Mucosa of descending colon (tissue), 3 donors: ENCODE results near the gene DPYD. TPM values are rescaled to one million over a fixed set of nuclear protein-coding genes. Genes with fewer than 3 reads are reported as not detected.

Source experiments
- ATAC-seq: fragments of 200-7000 bp; cut with Tn5 transposase; one replicate; pipeline ENCODE4 v1.9.1; 2020; ENCODE audit warnings: mild to moderate bottlenecking, moderate library complexity
- DNase-seq, 3 donors: peaks; one replicate each; pipeline ENCODE4 v3.0.0-alpha.2; 2020
- H3K36me3 ChIP-seq: fragments of 200-600 bp; one replicate; pipeline ENCODE4 v1.8.0; 2021; ENCODE audit warnings: low read depth, mild to moderate bottlenecking
- H3K4me1 ChIP-seq: fragments of 200-600 bp; one replicate; pipeline ENCODE4 v1.8.0; 2021; ENCODE audit warnings: low read depth, mild to moderate bottlenecking
- H3K4me3 ChIP-seq: fragments of 200-600 bp; one replicate; pipeline ENCODE4 v1.8.0; 2021; ENCODE audit warnings: mild to moderate bottlenecking
- H3K9me3 ChIP-seq: fragments of 200-600 bp; one replicate; pipeline ENCODE4 v1.8.0; 2021; ENCODE audit warnings: mild to moderate bottlenecking
- CTCF ChIP-seq: fragments of 200-600 bp; IDR thresholded peaks from one replicate; pipeline ENCODE4 v1.8.0; 2022; ENCODE audit warnings: antibody characterized with exemption, mild to moderate bottlenecking
- intact Hi-C, 2 donors: fragments of 100-400 bp; cut with DNase I in 1 of 2; cut with micrococcal nuclease in 1 of 2; formaldehyde crosslinking; loops; one replicate each; pipeline versions ENCODE4 v1.11.0 to v1.11.1; 2022; cut with DNase I, micrococcal nuclease
- total RNA-seq, 3 donors: library from RNA; stranded (reverse); fragmentation: NEBNext Ultra II Directional in 2 of 3; extraction: Animal tissue kit (Norgen Biotek cat#: 25700) in 2 of 3; gene quantifications; one replicate each; pipeline versions ENCODE4 v1.2.1 to v1.2.4, GENCODE V29; 2021 to 2023
- donor health status: DM: no; HTN: no; CAD: no; lungs with moderate emphysema.
- donor health status: DM: no; HTN: no; CAD: no.
- donor health status: DM: no; HTN: yes; CAD: no.

DPYD gene
- total RNA-seq, 3 donors from 2014 or later: 13.8 to 33.3 (median 19.7) TPM

GRCh38 chr1:97501628-97502027 is 419.2 kb downstream of the DPYD start:
- no peak for ATAC-seq
- no peak for TF ChIP-seq CTCF
- intact Hi-C loops: no loop called here

GRCh38 chr1:97500760-97501159 is 420.1 kb downstream of the DPYD start:
- intact Hi-C loops: no loop called here
- Histone ChIP-seq H3K4me3 (no peak overlapping the region), H3K4me1 (no peaks in the 10 kb centered on the region), H3K9me3 (no peaks in the 10 kb centered on the region), H3K36me3 (no peaks in the 10 kb centered on the region)
- no peak for ATAC-seq
- TF ChIP-seq CTCF: no peak
- DNase-seq: no peak

More at GRCh38 chr1:97501628-97502027, 419.2 kb downstream of the DPYD start:
- no peaks in the 10 kb centered on the region for H3K36me3 ChIP-seq
- no peak overlapping the region for H3K4me3 ChIP-seq
- DNase-seq: no peak
- H3K4me1 ChIP-seq: no peaks in the 10 kb centered on the region
- H3K9me3 ChIP-seq: no peaks in the 10 kb centered on the region

GRCh38 chr1:97499667-97500066 is 421.2 kb downstream of the DPYD start:
- no peaks in the 10 kb centered on the region for H3K4me1 ChIP-seq
- TF ChIP-seq CTCF: no peak
- no peak for ATAC-seq
- no peak overlapping the region for H3K4me3 ChIP-seq
- no peaks in the 10 kb centered on the region for H3K9me3 ChIP-seq
- intact Hi-C loops: no loop called here
- DNase-seq: no peak
- no peaks in the 10 kb centered on the region for H3K36me3 ChIP-seq

- TF ChIP-seq CTCF: no peak
- intact Hi-C loops: no loop called here
- H3K36me3 ChIP-seq: no peaks in the 10 kb centered on the region
Observed at GRCh38 chr1:97489834-97490233, 431.0 kb downstream of the DPYD start.

DNA sequence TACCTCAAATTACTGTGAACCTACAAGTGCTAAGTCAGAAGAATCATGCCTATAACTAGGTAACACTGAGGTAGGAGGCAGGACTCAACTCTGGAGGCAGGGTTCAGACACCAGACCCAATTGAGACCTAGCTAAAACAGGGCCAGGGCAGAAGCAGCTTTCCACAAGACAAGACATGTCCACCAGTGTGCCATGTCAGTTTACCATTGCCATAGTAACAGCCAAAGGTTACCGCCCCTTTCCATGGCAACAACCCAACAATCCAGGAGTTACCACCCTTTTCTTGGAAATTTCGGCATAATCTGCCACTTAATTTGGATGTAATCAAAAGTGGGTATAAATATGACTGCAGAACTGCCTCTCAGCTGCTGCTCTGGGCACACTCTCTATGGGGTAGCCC is 432.3 kb downstream of the DPYD start:
- no peaks in the 10 kb centered on the region for H3K4me1 ChIP-seq
- ATAC-seq (no peak), DNase-seq (no peak)
- TF ChIP-seq CTCF: no peak
- no peaks in the 10 kb centered on the region for H3K9me3 ChIP-seq
- H3K36me3 ChIP-seq: no peaks in the 10 kb centered on the region
- intact Hi-C loops: no loop called here
- no peak overlapping the region for H3K4me3 ChIP-seq

More at GRCh38 chr1:97489834-97490233, 431.0 kb downstream of the DPYD start:
- no peak for DNase-seq
- Histone ChIP-seq H3K4me3 (no peak overlapping the region), H3K9me3 (no peaks in the 10 kb centered on the region), H3K4me1 (no peaks in the 10 kb centered on the region)
- no peak for ATAC-seq

DNA sequence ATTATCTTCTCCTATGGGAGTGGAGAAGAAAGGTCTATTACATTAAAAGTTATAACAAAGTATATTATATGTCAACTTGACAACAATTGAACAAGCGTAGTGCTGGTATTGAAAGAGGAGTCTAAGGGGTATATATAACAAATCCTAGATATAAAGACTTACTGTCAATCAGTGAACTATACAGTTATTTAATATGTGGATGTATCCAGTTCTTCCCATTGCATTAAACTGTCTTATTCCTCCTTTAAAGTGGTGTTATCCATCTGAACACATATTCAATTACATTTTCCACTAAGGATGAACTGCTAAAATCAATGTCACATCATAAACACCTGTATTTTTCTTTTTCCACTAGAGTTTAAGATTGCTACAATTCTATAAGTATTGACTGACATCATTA is 438.8 kb downstream of the DPYD start:
- H3K9me3 ChIP-seq: no peaks in the 10 kb centered on the region
- DNase-seq (no peak), ATAC-seq (no peak)
- no peak for TF ChIP-seq CTCF
- intact Hi-C loops: no loop called here
- no peaks in the 10 kb centered on the region for H3K4me1 ChIP-seq
- H3K36me3 ChIP-seq: no peaks in the 10 kb centered on the region
- no peak overlapping the region for H3K4me3 ChIP-seq
